ENCODE results near the gene ZNF598.
A peak's percentile ranks its signal among the peaks of the same experiment; 100 is the strongest.
"Not testable (repeated sequence)": the region's sequence is repeated elsewhere in the genome, so short reads cannot be mapped to it uniquely, and the experiment has no call there.

The ZNF598 gene

GRCh38 chr16:1975432-1976215, 34.0 kb downstream of the ZNF598 start:
- DNase-seq (ENCODE audit: low spot score), result no peak

DNA sequence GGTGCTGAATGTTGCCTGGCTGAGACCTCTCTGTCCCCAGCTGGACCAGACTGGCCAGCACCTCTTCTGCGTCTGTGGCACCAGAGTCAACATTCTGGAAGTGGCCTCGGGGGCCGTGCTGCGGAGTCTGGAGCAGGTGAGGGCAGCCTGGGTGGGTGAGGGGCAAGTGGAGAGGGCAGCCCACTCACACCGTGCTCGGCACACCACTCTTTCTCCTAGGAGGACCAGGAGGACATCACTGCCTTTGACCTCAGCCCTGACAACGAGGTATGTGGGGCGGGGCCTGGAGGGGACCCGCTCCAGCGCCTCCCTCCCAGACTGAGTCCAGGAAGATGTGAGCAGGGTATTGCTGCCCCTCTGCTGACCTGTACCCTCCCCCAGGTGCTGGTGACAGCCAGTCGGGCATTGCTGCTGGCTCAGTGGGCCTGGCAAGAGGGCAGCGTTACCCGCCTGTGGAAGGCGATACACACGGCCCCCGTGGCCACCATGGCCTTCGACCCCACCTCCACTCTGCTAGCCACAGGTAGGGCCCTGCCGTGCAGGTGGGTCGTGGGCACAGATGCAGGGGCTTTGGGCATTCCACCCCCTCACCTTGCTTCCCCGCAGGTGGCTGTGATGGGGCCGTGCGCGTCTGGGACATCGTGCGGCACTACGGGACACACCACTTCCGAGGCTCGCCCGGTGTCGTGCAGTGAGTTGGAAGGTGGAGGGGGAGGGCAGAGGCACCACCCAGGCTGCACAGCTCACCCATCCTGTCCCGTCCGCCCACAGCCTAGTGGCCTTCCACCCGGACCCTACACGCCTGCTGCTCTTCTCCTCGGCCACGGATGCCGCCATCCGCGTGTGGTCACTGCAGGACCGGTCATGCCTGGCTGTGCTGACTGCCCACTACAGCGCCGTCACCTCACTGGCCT, 35.2 kb downstream of the ZNF598 start:
- no peak for DNase-seq (ENCODE audit: low spot score)

- DNase-seq (ENCODE audit: low spot score), result no peak
These were observed 36.0 kb downstream of the ZNF598 start for GRCh38 chr16:1973461-1974156.

DNA sequence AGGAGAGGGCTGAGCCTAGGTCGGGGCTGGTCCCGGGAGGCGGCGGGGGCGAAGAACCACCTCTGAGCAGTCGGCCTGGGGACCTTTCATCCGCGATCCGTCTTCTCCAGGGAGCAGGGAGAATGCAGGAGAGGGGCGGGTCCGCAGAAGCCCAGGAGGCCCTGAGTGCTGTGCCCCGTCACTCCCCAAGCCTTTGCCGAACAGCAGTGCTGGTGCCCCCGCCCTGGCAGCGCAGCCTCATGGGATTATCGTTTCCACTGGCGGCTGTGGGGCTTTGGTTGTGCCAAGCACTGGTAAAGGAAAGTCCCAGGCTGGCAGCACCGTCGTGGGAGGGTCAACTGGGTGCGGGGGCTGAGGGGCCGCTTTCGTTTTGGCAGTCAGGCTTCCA, 37.1 kb downstream of the ZNF598 start:
- DNase-seq (ENCODE audit: low spot score), result peak; percentile 39

DNA sequence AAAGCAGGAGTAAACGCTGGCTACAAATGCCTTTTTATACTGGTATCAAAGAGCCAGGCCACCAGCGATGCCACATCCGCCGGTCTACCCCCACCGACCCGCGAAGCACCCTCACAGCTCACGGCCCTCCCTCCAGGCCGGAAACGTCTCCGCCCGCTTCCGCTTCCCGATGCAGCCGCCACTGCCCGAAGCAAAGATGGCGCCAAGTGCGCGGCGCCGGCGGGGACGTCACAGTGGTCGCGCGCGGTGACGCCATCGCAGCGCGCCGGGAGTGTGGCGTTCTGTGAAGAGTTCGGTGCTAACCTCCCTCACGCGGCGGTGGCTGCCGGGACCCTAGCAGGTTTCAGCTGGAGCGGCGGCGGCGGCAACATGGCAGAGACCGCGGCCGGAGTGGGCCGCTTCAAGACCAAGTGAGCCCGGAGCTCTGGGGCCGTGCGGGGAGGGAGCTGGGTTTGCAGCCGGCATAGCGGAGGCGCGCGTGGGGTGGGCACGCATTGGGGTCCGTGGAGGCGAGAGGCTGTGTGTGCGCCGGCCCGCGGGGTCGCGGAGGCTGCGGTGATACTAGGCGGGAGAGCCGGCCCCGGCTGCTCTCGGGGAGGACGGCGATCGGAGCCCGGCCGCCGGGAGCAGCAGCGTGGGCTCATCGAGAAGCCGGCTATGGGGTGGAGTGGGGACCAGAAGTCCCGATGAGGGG, 37.7 kb downstream of the ZNF598 start, which contains the start of gene TBL3:
Gene TBL3 (plus strand): TSS at position 258 of the 694 bp plus-strand sequence. CDS start 112 bp downstream, at position 370.
- DNase-seq (ENCODE audit: low spot score), result peak; percentile 96

- DNase-seq (ENCODE audit: low spot score), result no peak
These were observed 41.3 kb downstream of the ZNF598 start for GRCh38 chr16:1968146-1968953.

GRCh38 chr16:1966460-1966859, 43.2 kb downstream of the ZNF598 start, which contains the start of gene RNF151:
Gene RNF151, plus strand, starts transcription at chr16:1966856. Its CDS starts 26 bp downstream, at chr16:1966882.
- DNase-seq (ENCODE audit: low spot score), result no peak

DNA sequence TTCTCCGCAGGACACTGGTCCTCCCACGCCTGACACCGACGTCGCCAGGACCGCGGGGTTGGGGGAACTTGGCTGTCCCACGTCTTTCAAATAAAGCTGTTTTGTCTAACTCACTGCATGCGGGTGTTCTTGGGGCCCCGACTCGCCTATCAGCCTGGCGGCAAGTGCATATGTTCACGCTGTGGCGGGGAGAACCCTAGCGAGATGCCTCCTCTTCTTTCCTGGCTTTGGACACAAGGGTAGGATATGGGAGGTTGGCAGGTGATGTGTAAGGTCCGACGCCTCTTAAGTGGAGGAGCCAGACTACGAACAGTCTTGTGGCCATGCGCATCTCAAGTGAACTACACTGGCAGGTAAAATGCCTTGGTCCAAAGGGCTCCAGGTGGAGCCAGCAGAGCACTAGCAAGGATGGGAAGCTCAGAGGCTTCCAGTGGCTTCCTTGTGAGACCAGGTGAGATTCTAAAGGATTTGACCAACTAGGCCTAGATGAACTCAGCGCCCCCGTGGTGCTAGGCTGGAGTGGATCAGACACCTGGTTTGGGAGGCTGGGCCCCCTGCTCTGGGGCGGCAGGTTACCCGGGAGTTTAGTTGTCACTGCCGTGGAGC, 44.1 kb downstream of the ZNF598 start:
- DNase-seq (ENCODE audit: low spot score), result peak; percentile 20

DNA sequence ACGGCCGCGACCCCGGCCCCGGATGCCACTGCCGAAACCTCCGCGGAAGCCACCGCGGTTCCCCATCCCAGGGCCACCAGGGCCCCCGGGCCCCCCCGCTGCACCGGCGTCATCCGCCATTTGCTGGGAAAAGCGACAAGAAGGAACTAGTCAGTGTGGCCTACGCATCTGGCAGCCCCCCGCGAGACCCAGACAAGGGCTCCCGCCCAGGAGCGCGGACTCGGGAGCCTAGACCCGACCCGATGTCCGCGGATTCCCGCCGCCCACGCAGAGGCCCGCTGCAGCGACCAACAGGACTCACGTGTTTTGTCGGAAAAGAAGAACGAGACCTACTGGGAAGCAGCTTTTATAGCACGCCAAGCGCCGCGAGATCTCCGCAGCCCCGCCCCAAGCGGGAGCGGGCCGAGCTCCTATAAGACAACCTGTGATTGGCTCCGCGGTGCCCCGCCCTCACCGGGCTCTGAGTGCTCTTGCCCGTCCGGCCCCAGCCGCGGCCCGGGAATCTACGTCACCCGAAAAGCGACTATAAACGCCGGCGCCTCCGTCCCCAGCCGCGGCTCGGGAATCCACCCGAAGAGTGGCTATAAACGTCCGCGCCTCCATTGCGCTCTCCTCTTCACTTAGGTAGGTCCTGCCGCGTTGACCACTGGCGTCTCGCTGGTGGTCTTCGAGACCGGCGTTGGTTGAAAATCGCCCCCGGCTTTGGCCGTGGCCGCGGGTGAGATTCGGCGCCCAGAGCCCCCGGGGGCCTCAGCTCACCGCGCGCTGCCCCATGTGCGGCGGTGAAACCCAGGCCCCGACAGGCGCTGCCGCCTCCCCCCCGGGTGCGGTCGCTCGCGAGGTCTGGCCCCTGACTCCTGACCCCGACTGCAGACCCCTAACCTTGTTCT, 44.9 kb downstream of the ZNF598 start, which contains the start of gene RPS2:
Gene RPS2 (minus strand): TSS at position 321 of the 890 bp plus-strand sequence. CDS start 201 bp downstream, at position 120.
- peak; percentile 99 for DNase-seq (ENCODE audit: low spot score)

- DNase-seq (ENCODE audit: low spot score), result peak; percentile 55
These were observed 45.7 kb downstream of the ZNF598 start for GRCh38 chr16:1963806-1964505.

DNA sequence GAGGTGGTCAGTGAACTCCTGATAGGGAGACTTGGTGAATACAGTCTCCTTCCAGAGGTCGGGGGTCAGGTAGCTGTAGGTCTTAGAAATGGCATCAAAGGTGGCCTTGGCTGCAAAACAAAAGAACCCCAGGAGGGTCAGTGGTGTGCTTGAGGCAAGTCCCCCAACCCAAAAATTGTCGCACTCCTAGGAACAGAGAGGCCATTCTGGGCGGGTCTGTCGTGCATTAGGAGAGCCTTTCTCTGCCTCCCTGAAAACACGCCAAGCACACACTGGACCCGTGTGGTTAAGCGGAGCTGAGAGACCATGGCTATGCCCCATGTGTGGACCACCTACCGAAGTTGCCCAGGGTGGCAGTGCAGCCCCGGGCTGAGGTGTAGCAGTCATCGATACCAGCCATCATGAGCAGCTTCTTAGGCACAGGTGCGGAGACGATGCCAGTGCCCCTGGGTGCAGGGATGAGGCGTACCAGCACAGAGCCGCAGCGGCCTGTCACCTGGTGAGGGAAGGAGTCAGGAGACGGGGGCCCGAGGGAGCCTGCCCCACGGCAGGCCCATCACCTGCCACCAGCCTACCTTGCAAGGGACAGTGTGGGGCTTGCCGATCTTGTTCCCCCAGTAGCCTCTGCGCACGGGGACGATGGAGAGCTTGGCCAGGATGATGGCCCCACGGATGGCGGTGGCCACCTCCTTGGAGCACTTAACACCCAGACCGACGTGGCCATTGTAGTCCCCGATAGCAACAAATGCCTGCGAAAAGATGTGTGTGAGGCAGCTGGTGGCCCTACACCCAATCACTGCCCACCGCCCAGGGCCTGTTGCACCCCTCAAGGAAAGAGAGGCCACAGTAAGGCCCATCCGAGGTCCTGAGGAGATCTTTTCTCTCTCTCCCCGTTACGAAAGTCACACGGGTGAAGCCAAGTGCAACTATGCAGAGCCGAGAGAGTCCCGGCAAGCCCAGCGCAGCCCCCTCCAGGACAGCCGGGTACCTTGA, 47.2 kb downstream of the ZNF598 start:
- not testable (repeated sequence) for DNase-seq (ENCODE audit: low spot score)

- DNase-seq (ENCODE audit: low spot score), result no peak
These were observed 48.0 kb downstream of the ZNF598 start for GRCh38 chr16:1961651-1962067.

GRCh38 chr16:1960665-1961630, 48.7 kb downstream of the ZNF598 start:
- peak; percentile 54 for DNase-seq (ENCODE audit: low spot score)

DNA sequence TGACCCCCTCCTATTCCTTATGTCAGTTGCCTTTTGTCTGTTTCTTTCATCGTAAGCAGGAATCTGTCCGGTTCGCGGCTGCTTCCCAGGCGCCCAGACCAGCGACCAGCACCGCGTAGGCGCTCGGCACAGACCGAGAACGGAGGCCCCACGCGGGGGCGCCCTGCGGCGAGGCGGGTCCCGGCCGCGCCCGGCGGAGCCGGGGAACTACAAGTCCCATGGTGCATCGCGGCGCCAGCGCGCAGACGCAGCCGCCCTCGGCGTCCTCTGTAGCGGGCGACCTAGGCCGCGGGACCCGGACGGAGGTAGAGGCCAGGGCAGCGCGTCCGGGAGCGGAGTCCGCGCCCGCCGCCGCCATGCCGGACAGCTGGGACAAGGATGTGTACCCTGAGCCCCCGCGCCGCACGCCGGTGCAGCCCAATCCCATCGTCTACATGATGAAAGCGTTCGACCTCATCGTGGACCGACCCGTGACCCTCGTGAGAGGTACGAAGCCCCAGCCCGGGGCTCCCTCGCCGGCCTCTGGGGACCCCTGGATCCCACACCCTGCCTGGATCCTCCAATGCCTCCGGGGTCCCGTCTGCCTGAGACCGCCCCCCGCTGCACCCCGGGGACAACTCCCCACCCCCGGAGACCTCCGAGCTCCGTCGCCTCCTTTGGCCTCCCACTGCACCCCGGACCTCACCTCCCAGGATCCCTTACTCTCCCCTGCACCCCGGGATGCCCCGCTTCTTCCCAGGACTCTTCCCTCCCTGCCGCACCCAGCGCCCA, 50.2 kb downstream of the ZNF598 start, which contains the start of gene NDUFB10:
Gene NDUFB10 (plus strand): TSS at position 270 of the 771 bp plus-strand sequence. CDS start 87 bp downstream, at position 357.
- peak; percentile 94 for DNase-seq (ENCODE audit: low spot score)

DNA sequence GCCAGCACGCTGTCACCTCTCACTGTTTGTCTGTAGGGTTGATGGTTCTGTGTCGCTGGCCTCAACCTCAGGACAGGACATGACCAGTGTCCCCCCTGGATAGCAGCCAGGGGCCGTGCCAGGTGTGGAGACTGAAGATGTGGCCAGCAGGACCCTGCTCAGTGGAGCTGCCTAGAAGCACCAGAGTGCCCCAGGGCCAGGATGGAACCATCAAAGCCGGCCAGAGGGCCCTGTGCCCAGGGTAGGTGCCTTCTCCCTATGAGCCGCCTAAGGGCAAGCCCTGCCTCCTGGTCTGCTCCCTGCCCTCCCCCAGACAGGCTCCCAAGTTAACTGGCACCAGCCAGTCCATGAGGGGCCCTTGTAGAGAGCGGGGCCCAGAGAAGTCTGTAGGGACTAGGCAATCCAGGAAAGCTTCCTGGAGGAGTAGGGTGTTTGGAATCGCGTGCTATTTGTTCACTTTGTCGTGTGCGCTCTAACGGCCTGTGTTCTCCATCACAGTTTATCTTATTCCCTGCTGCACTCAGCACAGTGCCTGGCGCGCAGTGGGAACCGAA, 50.8 kb downstream of the ZNF598 start:
- no peak for DNase-seq (ENCODE audit: low spot score)

Measured in kidney tubule cell (primary cell).